IMR-90 (cell line): ENCODE measurements around the gene SPHK2.

Experiments used
- BHLHE40 ChIP-seq: fragments of 150-350 bp; IDR thresholded peaks from 2 replicates; pipeline ENCODE4 v1.6.1; 2016; ENCODE audit warnings: mild to moderate bottlenecking, low read depth, low read length
- RAD21 ChIP-seq: IDR thresholded peaks from 2 replicates; pipeline ENCODE4 v1.6.1; 2012; ENCODE audit warnings: low read length, improper control_type of control experiment
- RFX5 ChIP-seq: IDR thresholded peaks from 2 replicates; pipeline ENCODE4 v1.8.0; 2012; ENCODE audit warnings: low read depth, mild to moderate bottlenecking, low read length, moderate library complexity
- TF ChIP-seq, protein P1 (sequence below): conservative IDR thresholded peaks from 2 replicates; pipeline ENCODE4 v1.5.1; 2012; ENCODE audit warnings: mild to moderate bottlenecking, low read depth, low read length, improper control_type of control experiment

DNA sequence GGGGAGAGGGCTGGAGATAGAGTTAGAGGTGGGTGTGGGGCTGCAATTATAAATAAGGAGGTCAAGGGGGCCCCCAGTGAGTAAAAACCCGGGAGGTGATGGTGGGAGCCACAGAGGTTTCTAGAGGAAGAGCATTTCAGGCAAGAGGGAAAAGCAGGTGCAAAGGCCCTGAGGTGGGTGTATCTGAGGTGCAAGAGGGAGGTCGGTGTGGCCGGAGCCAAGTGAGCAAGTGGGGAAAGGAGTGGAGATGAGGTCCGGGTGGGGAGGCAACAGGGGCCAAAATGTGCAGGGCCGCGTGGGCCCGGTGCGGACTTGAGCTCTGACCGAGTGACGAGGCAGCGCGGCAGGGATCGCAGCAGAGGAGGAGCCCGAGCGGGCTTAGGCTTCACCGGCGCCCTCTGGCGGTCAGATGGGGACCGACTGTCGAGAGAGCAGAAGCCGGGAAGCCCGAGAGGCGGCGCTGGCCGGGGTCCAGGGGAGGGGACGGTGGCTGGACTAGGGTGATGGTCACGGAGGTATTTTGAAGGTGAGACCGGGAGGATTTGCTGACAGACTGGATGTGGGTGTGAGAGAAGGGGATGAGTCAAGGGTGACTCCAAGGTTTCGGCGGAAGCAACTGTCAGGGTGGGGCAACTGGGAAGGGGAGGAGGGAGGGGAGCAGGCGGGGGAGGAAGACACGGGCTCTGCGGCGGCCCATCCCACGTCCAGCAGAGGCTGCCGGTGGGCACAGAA lies 30.5 kb upstream of the SPHK2 start:
- TF ChIP-seq, protein P1, sequence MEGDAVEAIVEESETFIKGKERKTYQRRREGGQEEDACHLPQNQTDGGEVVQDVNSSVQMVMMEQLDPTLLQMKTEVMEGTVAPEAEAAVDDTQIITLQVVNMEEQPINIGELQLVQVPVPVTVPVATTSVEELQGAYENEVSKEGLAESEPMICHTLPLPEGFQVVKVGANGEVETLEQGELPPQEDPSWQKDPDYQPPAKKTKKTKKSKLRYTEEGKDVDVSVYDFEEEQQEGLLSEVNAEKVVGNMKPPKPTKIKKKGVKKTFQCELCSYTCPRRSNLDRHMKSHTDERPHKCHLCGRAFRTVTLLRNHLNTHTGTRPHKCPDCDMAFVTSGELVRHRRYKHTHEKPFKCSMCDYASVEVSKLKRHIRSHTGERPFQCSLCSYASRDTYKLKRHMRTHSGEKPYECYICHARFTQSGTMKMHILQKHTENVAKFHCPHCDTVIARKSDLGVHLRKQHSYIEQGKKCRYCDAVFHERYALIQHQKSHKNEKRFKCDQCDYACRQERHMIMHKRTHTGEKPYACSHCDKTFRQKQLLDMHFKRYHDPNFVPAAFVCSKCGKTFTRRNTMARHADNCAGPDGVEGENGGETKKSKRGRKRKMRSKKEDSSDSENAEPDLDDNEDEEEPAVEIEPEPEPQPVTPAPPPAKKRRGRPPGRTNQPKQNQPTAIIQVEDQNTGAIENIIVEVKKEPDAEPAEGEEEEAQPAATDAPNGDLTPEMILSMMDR, result peak; percentile 94
- TF ChIP-seq RFX5, result 0 out of 2 replicates have a peak, but pooled peaks have one; percentile 25
- TF ChIP-seq BHLHE40, result no peak
- peak; percentile 66 for TF ChIP-seq RAD21
